Measurements from ENCODE around the gene RNASE4.

- no peak for TF ChIP-seq CTCF (IDR thresholded peaks at IDR 0.05)
- no peak for TF ChIP-seq POLR2A (IDR thresholded peaks at IDR 0.05)
Measured at GRCh38 chr14:20657216-20658211, 26.8 kb upstream of the RNASE4 start.
